NOMO-1 treated with DMSO at 0.1 percent for 48 hours (cell line): Measurements from ENCODE around the gene MEST.
"Not testable (repeated sequence)": the region's sequence is repeated elsewhere in the genome, so short reads cannot be mapped to it uniquely, and the experiment has no call there.

Experiments
- DNase-seq: peaks from one replicate; lab custom pipeline; 2025; ENCODE audit not compliant: unreplicated experiment; lab: John Stamatoyannopoulos, UW

MEST gene

GRCh38 chr7:130521258-130521951, 29.5 kb downstream of the MEST start:
- no peak for DNase-seq

GRCh38 chr7:130523519-130524125, 31.7 kb downstream of the MEST start:
- DNase-seq: not testable (repeated sequence)

- no peak for DNase-seq
Observed at GRCh38 chr7:130524628-130525027, 32.7 kb downstream of the MEST start.

GRCh38 chr7:130527752-130528355, 36.0 kb downstream of the MEST start:
- DNase-seq: not testable (repeated sequence)

GRCh38 chr7:130529417-130529816, 37.5 kb downstream of the MEST start:
- DNase-seq: no peak

GRCh38 chr7:130537894-130538293, 46.0 kb downstream of the MEST start:
- not testable (repeated sequence) for DNase-seq

GRCh38 chr7:130541287-130541686, 49.4 kb downstream of the MEST start:
- DNase-seq: not testable (repeated sequence)

- DNase-seq: not testable (repeated sequence)
Observed at GRCh38 chr7:130542297-130542696, 50.4 kb downstream of the MEST start.

GRCh38 chr7:130543487-130544010, 51.7 kb downstream of the MEST start:
- no peak for DNase-seq

- DNase-seq: no peak
Observed at GRCh38 chr7:130544356-130544755, 52.5 kb downstream of the MEST start.

- no peak for DNase-seq
Observed at GRCh38 chr7:130553398-130554029, 61.6 kb downstream of the MEST start.

- no peak for DNase-seq
Observed at GRCh38 chr7:130554481-130554880, 62.6 kb downstream of the MEST start.
